ENCODE results near the gene TSPAN16.
"Not testable (repeated sequence)": the region's sequence is repeated elsewhere in the genome, so short reads cannot be mapped to it uniquely, and the experiment has no call there.

TSPAN16 gene

GRCh38 chr19:11346104-11346940 lies 50.4 kb downstream of the TSPAN16 start, which contains the start of the genes CCDC159 and TMEM205:
TSS of gene CCDC159 (plus strand) at chr19:11346519. CDS start at chr19:11346607, 88 bp downstream.
TSS of gene TMEM205 (minus strand) at chr19:11346268. CDS start at chr19:11345619, 649 bp downstream.
- peak; percentile 98 for DNase-seq (ENCODE audit: low read depth)

DNA sequence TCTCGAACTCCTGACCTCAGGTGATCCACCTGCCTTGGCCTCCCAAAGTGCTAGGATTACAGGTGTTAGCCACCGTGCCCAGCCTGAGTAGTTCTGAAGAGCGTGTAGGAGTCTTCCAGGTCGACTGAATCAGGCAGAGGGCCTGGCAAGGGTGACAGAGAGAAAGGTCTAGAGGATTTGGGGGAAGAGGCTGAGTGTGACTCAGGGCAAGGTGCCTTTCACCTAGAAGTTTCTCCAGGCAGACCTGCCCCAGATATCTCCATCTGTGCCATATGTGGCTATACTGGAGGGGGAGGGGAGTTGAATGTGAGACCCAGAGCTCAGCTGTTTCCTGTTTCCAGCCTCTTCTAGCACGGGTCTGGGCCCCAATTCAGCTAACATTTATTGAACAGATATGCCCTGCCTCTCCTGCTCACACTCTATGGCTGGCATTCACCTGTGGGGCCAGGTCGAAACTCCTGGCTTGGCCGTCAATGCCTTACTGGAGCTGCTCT lies 51.6 kb downstream of the TSPAN16 start:
- no peak for DNase-seq (ENCODE audit: low read depth)

- DNase-seq (ENCODE audit: low read depth) = no peak
Observed at GRCh38 chr19:11349171-11349570, 53.2 kb downstream of the TSPAN16 start.

DNA sequence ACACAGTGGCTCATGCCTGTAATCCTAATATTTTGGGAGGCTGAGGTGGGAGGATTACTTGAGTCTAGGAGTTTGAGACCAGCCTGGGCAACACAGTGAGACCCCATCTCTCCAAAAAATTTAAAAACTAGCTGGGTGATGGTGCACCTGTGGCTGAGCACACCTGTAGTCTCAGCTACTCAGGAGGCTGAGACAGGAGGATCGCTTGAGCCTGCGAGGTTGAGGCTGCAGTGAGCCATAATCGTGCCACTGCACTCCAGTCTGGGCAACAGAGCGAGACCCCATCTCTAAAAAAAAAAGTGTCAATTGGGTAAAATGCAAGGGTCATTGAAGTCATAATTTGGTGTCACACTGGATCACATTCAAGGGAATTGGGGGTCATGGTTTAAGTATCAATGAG lies 58.1 kb downstream of the TSPAN16 start:
- not testable (repeated sequence) for DNase-seq (ENCODE audit: low read depth)

- peak; percentile 62 for DNase-seq (ENCODE audit: low read depth)
Observed at GRCh38 chr19:11355160-11356073, 59.5 kb downstream of the TSPAN16 start, which contains the start of gene PLPPR2. TSS of gene PLPPR2 (plus strand) at chr19:11355432. CDS start at chr19:11357674, 2,242 bp downstream.

- DNase-seq (ENCODE audit: low read depth) = no peak
Observed at GRCh38 chr19:11356074-11356397, 60.1 kb downstream of the TSPAN16 start.

DNA sequence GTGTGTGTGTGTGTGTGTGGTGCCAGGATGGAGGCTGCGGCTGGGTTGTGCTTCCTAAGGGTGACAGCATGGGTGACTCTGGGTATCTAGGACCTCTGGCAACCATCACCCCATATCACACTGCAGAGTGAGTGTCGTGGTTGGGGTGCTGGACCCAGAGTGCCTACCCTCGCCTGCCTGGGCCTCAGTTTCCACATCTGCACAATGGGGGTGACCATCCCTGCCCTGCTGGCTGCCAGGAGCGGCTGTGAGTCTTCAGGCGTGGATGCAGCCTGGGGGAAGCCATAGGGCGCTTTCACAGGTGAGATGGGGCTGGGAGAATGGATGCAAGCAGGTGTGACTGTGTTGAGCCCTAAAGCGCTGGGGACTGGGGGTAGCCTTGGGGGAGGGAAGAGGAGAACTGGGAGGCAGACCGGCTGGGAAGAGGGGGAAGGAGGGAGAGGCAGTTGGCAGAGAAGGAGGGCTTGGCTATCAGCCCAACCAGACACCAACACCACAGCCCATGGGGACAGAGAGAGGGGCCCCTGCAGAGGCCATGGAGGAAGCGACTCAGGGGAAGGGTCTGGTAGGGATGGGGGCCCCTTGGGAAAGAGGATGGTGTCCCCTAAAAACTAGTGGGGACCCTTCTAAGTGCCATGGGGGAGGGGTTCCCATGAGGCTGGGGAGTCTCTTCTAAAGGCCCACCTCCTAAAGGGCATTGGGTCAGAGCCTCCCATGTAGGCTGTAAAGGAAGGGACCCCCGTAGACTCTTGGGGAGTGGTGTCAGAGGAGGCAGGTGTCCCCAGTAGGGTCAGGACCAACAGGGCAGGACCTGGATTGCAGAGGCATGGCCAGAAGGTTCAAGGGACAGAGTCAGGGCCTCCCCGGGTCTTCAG lies 61.0 kb downstream of the TSPAN16 start:
- DNase-seq (ENCODE audit: low read depth) = no peak

- DNase-seq (ENCODE audit: low read depth) = no peak
Observed at GRCh38 chr19:11359421-11359820, 63.5 kb downstream of the TSPAN16 start.

DNA sequence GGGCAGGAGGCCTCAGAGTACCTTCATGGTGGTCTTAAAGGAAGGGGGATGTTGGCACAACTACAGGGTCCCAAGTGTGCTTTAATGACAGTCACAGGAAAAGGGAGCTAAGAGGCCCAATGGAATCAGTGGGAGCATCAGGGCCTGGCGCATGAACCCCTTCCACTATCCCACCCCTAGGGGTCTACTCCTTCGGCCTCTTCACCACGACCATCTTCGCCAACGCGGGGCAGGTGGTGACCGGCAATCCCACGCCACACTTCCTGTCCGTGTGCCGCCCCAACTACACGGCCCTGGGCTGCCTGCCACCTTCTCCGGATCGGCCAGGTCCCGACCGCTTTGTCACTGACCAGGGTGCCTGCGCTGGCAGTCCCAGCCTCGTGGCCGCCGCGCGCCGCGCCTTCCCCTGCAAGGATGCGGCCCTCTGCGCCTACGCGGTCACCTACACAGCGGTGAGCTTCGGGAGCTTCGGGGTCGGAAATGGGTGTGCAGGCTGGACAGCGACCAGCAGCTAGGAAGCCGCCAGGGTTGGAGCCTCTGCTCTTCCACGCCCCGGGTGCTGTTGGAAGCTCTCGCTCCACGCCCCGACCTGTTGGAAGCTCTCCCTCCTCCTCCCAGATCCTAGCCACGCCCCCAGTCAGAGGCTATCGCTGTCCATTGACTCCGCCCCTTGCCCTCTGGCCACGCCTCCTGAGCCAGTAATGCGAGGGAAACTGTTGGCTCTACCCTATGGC lies 65.2 kb downstream of the TSPAN16 start:
- no peak for DNase-seq (ENCODE audit: low read depth)

DNA sequence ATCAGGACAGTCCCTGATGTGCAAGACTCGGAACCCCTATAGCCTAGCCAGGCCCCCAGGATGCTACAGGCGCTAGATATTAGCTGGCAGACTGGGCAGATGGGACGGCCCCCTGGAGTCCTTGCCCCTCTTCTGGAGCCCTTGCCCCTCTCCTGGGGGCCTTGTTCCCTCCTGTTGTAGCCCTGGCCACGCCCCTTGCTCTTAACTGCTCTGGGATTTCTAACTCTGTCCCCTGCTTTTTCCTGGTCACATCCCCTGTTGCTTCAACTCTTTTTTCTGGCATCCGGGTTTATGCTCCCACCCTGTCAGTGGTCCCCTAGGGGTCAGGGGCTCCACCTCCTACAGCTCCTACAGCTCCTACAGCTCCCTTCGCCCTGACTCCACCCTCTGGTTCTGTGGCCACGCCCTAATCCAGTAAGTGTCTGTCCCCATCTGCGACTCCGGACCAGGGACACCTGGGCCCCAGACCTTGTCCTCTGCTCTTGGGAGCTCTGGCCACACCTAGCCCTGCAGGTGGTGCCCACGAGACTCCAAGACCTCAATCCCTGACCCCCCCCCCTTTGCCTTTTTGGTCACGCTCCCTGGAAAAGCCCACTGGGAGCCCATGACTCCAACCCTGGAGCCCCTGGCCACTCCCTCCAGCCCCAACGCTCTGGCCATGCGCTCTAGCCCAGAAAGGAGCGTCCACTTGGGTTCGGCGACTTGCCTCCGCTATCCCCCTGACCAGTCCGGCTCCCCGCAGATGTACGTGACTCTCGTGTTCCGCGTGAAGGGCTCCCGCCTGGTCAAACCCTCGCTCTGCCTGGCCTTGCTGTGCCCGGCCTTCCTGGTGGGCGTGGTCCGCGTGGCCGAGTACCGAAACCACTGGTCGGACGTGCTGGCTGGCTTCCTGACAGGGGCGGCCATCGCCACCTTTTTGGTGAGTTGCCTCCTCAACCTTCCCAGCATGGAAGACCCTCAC lies 66.1 kb downstream of the TSPAN16 start:
- DNase-seq (ENCODE audit: low read depth) = no peak

- DNase-seq (ENCODE audit: low read depth) = no peak
Observed at GRCh38 chr19:11363881-11364280, 67.9 kb downstream of the TSPAN16 start.

DNA sequence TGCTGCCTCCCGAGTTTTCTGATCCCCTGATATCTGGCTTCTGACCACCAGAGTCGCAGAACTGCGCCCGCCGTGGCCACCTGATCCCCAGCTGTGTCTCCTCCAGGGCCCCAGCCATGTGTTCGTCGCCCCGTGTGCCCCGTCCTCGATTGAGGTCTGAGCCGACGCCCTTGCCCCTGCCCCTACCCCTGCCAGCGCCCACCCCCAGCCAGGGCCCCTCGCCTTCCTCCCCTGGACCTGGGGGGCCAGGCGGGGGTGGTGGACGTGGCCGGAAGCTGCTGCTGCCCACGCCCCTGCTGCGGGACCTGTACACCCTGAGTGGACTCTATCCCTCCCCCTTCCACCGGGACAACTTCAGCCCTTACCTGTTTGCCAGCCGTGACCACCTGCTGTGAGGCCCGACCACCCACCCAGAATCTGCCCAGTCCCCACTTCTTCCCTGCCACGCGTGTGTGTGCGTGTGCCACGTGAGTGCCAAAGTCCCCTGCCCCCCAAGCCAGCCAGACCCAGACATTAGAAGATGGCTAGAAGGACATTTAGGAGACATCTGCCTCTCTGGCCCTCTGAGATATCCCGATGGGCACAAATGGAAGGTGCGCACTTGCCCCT lies 68.4 kb downstream of the TSPAN16 start:
- DNase-seq (ENCODE audit: low read depth) = no peak

DNA sequence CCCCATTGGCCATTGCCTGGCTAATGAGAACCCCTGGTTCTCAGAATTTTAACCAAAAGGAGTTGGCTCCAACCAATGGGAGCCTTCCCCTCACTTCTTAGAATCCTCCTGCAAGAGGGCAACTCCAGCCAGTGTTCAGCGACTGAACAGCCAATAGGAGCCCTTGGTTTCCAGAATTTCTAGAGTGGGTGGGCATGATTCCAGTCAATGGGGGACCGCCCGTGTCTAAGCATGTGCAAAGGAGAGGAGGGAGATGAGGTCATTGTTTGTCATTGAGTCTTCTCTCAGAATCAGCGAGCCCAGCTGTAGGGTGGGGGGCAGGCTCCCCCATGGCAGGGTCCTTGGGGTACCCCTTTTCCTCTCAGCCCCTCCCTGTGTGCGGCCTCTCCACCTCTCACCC lies 69.0 kb downstream of the TSPAN16 start:
- no peak for DNase-seq (ENCODE audit: low read depth)

Data from HS-27A (cell line).